HepG2 (cell line): ENCODE measurements around the gene DNAJC13. TPM values are rescaled to one million over a fixed set of nuclear protein-coding genes. Genes with fewer than 3 reads are reported as not detected.
"Not testable (repeated sequence)": the region's sequence is repeated elsewhere in the genome, so short reads cannot be mapped to it uniquely, and the experiment has no call there.

ENCODE experiments used
- ATAC-seq: fragments of 200-7000 bp; cut with Tn5 transposase; 3 replicates; pipeline ENCODE4 v1.9.1; 2020; ENCODE audit warnings: mild to moderate bottlenecking, moderate library complexity
- BruUV-seq: library from RNA; stranded (reverse); fragments of 400-500 nt; replicated peaks from 2 replicates; lab custom pipeline; 2021; lab: Mats Ljungman, UMichigan
- CTCF ChIA-PET: fragments of 300-600 bp; formaldehyde crosslinking; extraction: SDS; loops from one replicate; lab custom pipeline; 2021; ENCODE audit warnings: low total read pairs, inconsistent platforms, low intra/inter-chr PET ratio; lab: Yijun Ruan, JAX
- POLR2A ChIA-PET: fragments of 350-600 bp; sonication (Branson Sonifier 250); formaldehyde crosslinking; loops from one replicate; lab custom pipeline; 2020; ENCODE audit warnings: antibody characterized with exemption, inconsistent platforms; lab: Yijun Ruan, JAX
- DNase-seq: peaks from one replicate; pipeline ENCODE4 v3.0.0-alpha.2; 2015; ENCODE audit warnings: low spot score
- FAIRE-seq: peaks from 3 replicates; lab custom pipeline; 2011; peaks lifted over from hg19 to GRCh38; lab: Jason Lieb, UNC
- H2AFZ ChIP-seq: one replicate; pipeline ENCODE4 v1.6.1; 2011; ENCODE audit warnings: low read length, inconsistent platforms
- H3K27ac ChIP-seq: fragments of 300-600 bp; 3 replicates; pipeline ENCODE4 v1.8.0; 2011; ENCODE audit warnings: mixed run types, mild to moderate bottlenecking, mixed read lengths, low read length, inconsistent platforms; ENCODE audit not compliant: insufficient read depth; ENCODE audit errors: extremely low read length
- H3K27me3 ChIP-seq, 2 experiments: fragments of 200-600 bp in 1 of 2; 2 replicates in 1 of 2; 3 replicates in 1 of 2; pipeline versions ENCODE4 v1.6.0 to v1.8.0; 2011; ENCODE audit warnings: low read length in 2 of 2, mild to moderate bottlenecking in 2 of 2, moderate library complexity in 2 of 2, inconsistent platforms in 1 of 2; ENCODE audit not compliant: insufficient read depth in 2 of 2, control insufficient read depth in 1 of 2
- H3K36me3 ChIP-seq, 2 experiments: fragments of 200-600 bp in 1 of 2; replicated peaks in 1 of 2; 2 replicates in 1 of 2; 3 replicates in 1 of 2; pipeline versions ENCODE4 v1.5.1 to v1.8.0; 2011; ENCODE audit warnings: low read length in 2 of 2, inconsistent platforms in 1 of 2; ENCODE audit not compliant: insufficient read depth in 2 of 2, control insufficient read depth in 1 of 2
- H3K4me1 ChIP-seq: 2 replicates; pipeline ENCODE4 v1.5.1; 2012; ENCODE audit warnings: low read length, inconsistent platforms; ENCODE audit not compliant: insufficient read depth
- H3K4me2 ChIP-seq: 2 replicates; pipeline ENCODE4 v1.6.0; 2011; ENCODE audit warnings: low read depth, low read length, inconsistent platforms
- H3K4me3 ChIP-seq, 3 experiments: fragments of 200-600 bp in 1 of 3; sonication (generic), shearing (Covaris generic) in 1 of 3; replicated peaks in 1 of 3; 2 replicates each; pipeline ENCODE4 v1.5.1; 2011 to 2016; ENCODE audit warnings: low read length in 3 of 3, inconsistent platforms in 2 of 3, low read depth in 2 of 3, mild to moderate bottlenecking in 2 of 3, control low read depth in 1 of 3, mixed read lengths in 1 of 3; ENCODE audit not compliant: insufficient read depth in 1 of 3
- H3K79me2 ChIP-seq: one replicate; pipeline ENCODE4 v1.6.1; 2011; ENCODE audit warnings: low read length, inconsistent platforms; ENCODE audit not compliant: insufficient read depth
- H3K9ac ChIP-seq: 2 replicates; pipeline ENCODE4 v1.6.0; 2011; ENCODE audit warnings: mild to moderate bottlenecking, low read depth, low read length, inconsistent platforms; ENCODE audit not compliant: insufficient read depth
- H3K9me3 ChIP-seq: 2 replicates; pipeline ENCODE4 v1.5.1; 2012; ENCODE audit warnings: mild to moderate bottlenecking, low read length
- H4K20me1 ChIP-seq: 2 replicates; pipeline ENCODE4 v1.6.0; 2011; ENCODE audit warnings: inconsistent platforms, mild to moderate bottlenecking, low read length, moderate library complexity; ENCODE audit not compliant: insufficient read depth
- NBN ChIP-seq: fragments of 450-650 bp; conservative IDR thresholded peaks from 2 replicates; pipeline ENCODE4 v1.6.1; 2017
- NFYB ChIP-seq: sonication (generic); formaldehyde crosslinking; IDR thresholded peaks from 2 replicates; pipeline ENCODE4 v1.4.0; 2020; ENCODE audit warnings: missing genetic modification reagents
- NFYC ChIP-seq: IDR thresholded peaks from 2 replicates; pipeline ENCODE4 v1.6.1; 2016; ENCODE audit warnings: missing genetic modification reagents, missing compliant biosample characterization
- ZFP82 ChIP-seq: sonication (generic); formaldehyde crosslinking; IDR thresholded peaks from 2 replicates; pipeline ENCODE4 v1.5.1; 2020; ENCODE audit warnings: mild to moderate bottlenecking, missing genetic modification reagents, borderline replicate concordance
- ZNF562 ChIP-seq: sonication (generic); formaldehyde crosslinking; IDR thresholded peaks from 2 replicates; pipeline ENCODE4 v1.8.0; 2022; ENCODE audit warnings: missing genetic modification reagents, borderline replicate concordance
- WGBS: methylation state at CpG from one replicate; pipeline ENCODE4 v1.1.6; 2017; ENCODE audit warnings: low lambda C conversion rate; 5-methylcytosine and 5-hydroxymethylcytosine counted together
- in situ Hi-C: cut with HindIII; loops from 2 replicates; pipeline ENCODE4 v1.10.0; 2017; ENCODE audit warnings: low pct_unique_long_range_greater_than_20kb; ENCODE audit not compliant: extremely low pct_ligation_motif_present
- intact Hi-C: fragments of 100-400 bp; cut with micrococcal nuclease; formaldehyde crosslinking; loops from one replicate; pipeline ENCODE4 v1.10.0; 2022; ENCODE audit not compliant: unreplicated experiment
- polyA plus RNA-seq, 8 experiments: library from polyadenylated mRNA; depleted of rRNA in 3 of 8; stranded (reverse) in 7 of 8; unstranded in 1 of 8; fragments of >200 nt; fragmentation: Illumina TruSeq in 4 of 8; extraction: Trizol in 4 of 8; gene quantifications; 2 replicates each; pipeline versions ENCODE4 v1.2.1 to v1.2.3, GENCODE V29; 2011 to 2016; ENCODE audit warnings: low read depth in 4 of 8, missing spikeins in 1 of 8, mixed read lengths in 1 of 8; ENCODE audit not compliant: insufficient read depth in 1 of 8
- total RNA-seq, 5 experiments: library from RNA; depleted of rRNA; stranded (reverse); fragments of >200 nt; fragmentation: Illumina TruSeq; extraction: Trizol; gene quantifications; 2 replicates each; pipeline ENCODE4 v1.2.3, GENCODE V29; 2016; ENCODE audit warnings: low read depth in 1 of 5
- TF ChIP-seq, protein P1 (sequence below): sonication (generic); formaldehyde crosslinking; IDR thresholded peaks from 2 replicates; pipeline ENCODE4 v1.5.1; 2020; ENCODE audit warnings: mild to moderate bottlenecking, missing genetic modification reagents, moderate library complexity

The DNAJC13 gene
- total and polyA plus RNA-seq, 2 of the 13 experiments (the other 11 are each of a cell fraction or from before 2014, with no cell fraction given), result 9.1 to 26.2 TPM

GRCh38 chr3:132396255-132396654 is 21.0 kb upstream of the DNAJC13 start (continued):
- TF ChIP-seq, protein P1, sequence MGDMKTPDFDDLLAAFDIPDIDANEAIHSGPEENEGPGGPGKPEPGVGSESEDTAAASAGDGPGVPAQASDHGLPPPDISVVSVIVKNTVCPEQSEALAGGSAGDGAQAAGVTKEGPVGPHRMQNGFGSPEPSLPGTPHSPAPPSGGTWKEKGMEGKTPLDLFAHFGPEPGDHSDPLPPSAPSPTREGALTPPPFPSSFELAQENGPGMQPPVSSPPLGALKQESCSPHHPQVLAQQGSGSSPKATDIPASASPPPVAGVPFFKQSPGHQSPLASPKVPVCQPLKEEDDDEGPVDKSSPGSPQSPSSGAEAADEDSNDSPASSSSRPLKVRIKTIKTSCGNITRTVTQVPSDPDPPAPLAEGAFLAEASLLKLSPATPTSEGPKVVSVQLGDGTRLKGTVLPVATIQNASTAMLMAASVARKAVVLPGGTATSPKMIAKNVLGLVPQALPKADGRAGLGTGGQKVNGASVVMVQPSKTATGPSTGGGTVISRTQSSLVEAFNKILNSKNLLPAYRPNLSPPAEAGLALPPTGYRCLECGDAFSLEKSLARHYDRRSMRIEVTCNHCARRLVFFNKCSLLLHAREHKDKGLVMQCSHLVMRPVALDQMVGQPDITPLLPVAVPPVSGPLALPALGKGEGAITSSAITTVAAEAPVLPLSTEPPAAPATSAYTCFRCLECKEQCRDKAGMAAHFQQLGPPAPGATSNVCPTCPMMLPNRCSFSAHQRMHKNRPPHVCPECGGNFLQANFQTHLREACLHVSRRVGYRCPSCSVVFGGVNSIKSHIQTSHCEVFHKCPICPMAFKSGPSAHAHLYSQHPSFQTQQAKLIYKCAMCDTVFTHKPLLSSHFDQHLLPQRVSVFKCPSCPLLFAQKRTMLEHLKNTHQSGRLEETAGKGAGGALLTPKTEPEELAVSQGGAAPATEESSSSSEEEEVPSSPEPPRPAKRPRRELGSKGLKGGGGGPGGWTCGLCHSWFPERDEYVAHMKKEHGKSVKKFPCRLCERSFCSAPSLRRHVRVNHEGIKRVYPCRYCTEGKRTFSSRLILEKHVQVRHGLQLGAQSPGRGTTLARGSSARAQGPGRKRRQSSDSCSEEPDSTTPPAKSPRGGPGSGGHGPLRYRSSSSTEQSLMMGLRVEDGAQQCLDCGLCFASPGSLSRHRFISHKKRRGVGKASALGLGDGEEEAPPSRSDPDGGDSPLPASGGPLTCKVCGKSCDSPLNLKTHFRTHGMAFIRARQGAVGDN (CRISPR knock-in tag), result no peak
- TF ChIP-seq ZNF562 (CRISPR knock-in tag) (no peak), ZFP82 (CRISPR knock-in tag) (no peak), NBN (no peak), NFYC (CRISPR knock-in tag) (no peak)

DNA sequence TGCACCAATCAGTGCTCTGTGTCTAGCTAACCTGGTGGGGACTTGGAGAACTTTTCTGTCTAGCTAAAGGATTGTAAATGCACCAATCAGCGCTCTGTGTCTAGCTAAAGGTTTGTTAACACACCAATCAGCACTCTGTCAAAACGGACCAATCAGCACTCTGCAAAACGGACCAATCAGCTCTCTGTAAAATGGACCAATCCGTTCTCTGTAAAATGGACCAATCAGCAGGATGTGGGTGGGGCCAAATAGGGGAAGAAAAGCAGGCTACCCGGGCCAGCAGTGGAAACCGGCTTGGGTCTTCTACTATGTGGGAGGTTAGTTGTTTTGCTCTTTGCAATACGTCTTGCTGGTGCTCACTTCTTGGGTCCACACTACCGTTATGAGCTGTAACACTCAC is 20.5 kb upstream of the DNAJC13 start:
- H3K4me3 ChIP-seq, CTCF ChIA-PET, H3K36me3 ChIP-seq, H3K4me1 ChIP-seq, FAIRE-seq, H3K4me2 ChIP-seq, H4K20me1 ChIP-seq, ATAC-seq, H3K9ac ChIP-seq, BruUV-seq, POLR2A ChIA-PET, H2AFZ ChIP-seq, H3K27ac ChIP-seq, H3K9me3 ChIP-seq, H3K79me2 ChIP-seq, DNase-seq, H3K27me3 ChIP-seq: not testable (repeated sequence)
- in situ Hi-C loops (loop anchor here (5.0 kb wide), 2 partner anchors 44 to 139 kb away; no protein-coding TSS in a partner anchor), intact Hi-C loops (loop anchor here (5.0 kb wide), 1 partner anchor 359 kb away; the partner anchor contains the start of gene CPNE4)
- 22% methylated on average over 5 of the region's 8 CpGs for WGBS
- peak; percentile 49 for TF ChIP-seq NFYB (CRISPR knock-in tag)
